Heart left ventricle (tissue), 13 donors: ENCODE results near the gene RPA3.

ENCODE experiments used
- CTCF ChIP-seq, 12 donors: fragments of 200-600 bp; sonication (generic) in 4 of 12; IDR thresholded peaks; one replicate each; pipeline versions ENCODE4 v1.5.0 to v1.8.0; 2018 to 2022; ENCODE audit warnings: antibody characterized with exemption in 12 of 12, mild to moderate bottlenecking in 5 of 12
- POLR2A ChIP-seq, 2 donors: fragments of 450-650 bp; IDR thresholded peaks; one replicate each; pipeline ENCODE4 v1.6.1; 2017; ENCODE audit warnings: antibody characterized with exemption in 2 of 2, mild to moderate bottlenecking in 2 of 2, moderate library complexity in 2 of 2
- donor health status: ischemic (EF 13 %, LVEDD 7.1; RV severe dilation, severe dysfunction).
- donor health status: DM: no; HTN: yes; CAD: no.
- donor health status: DM: no; HTN: no; CAD: no.
- donor health status: ischemic (EF 25% LVEDD 6.9; RV normal size, moderate dysfunction).
- donor health status: ischemic (EF 25% LVEDD 5.7; RV mildly dilated, moderate dysfunction).
- donor health status: ischemic (EF 35%, LVEDD 5.7; RV mildly dilated, moderate dysfunction).
- donor health status: nonischemic (EF 11% LVEDD 7.7; RV severe dilation, severe dysfunction).
- donor health status: DM: yes; HTN: yes; CAD: no.
- donor health status: PGD.
- donor health status: ischemic (EF 29% LVEDD 5.4; RV normal size, mild dysfunction).
- donor health status: nonischemic (EF 23%, LVEDD 6.1; RV moderate dilation, normal function).

GRCh38 chr7:7595451-7595850 lies 123.0 kb downstream of the RPA3 start:
- TF ChIP-seq CTCF (IDR thresholded peaks at IDR 0.05) (peak; percentile 14 to 63 (median 32)), POLR2A (IDR thresholded peaks at IDR 0.05) (no peak)
